GM12878 (cell line): Measurements from ENCODE around the gene GPAT3. TPM values are rescaled to one million over a fixed set of nuclear protein-coding genes. Genes with fewer than 3 reads are reported as not detected.

Experiments
- ATAC-seq: fragments of 200-7000 bp; cut with Tn5 transposase; 3 replicates; pipeline ENCODE4 v1.9.1; 2020; ENCODE audit warnings: mild to moderate bottlenecking, moderate library complexity
- BruUV-seq: library from RNA; stranded (reverse); fragments of 400-500 nt; replicated peaks from 2 replicates; lab custom pipeline; 2021; lab: Mats Ljungman, UMichigan
- CTCF ChIA-PET: fragments of 300-600 bp; sonication (Branson Sonifier 250); formaldehyde crosslinking; extraction: SDS; loops from one replicate; lab custom pipeline; 2021; ENCODE audit warnings: inconsistent platforms; lab: Yijun Ruan, JAX
- POLR2A ChIA-PET: fragments of 350-600 bp; formaldehyde crosslinking; extraction: SDS; loops from one replicate; lab custom pipeline; 2021; ENCODE audit warnings: inconsistent platforms; lab: Charles Lee
- RAD21 ChIA-PET: fragments of 300-600 bp; sonication (Branson Sonifier 250); formaldehyde crosslinking; loops from one replicate; lab custom pipeline; 2023; ENCODE audit warnings: antibody characterized with exemption; ENCODE audit not compliant: unreplicated experiment; lab: Charles Lee
- SMC1A ChIA-PET: fragments of 300-600 bp; sonication (Branson Sonifier 250); formaldehyde crosslinking; loops from one replicate; lab custom pipeline; 2023; ENCODE audit not compliant: unreplicated experiment, uncharacterized antibody; lab: Charles Lee
- DNase-seq: peaks from one replicate; pipeline ENCODE4 v3.0.0-alpha.2; 2011; ENCODE audit warnings: low read depth, low spot score
- FAIRE-seq: peaks from 3 replicates; lab custom pipeline; 2011; peaks lifted over from hg19 to GRCh38; lab: Jason Lieb, UNC
- H2AFZ ChIP-seq: 2 replicates; pipeline ENCODE4 v1.6.0; 2011; ENCODE audit warnings: low read depth, low read length, control low read depth; ENCODE audit not compliant: control insufficient read depth
- H3K27ac ChIP-seq: 2 replicates; pipeline ENCODE4 v1.5.1; 2011; ENCODE audit warnings: control low read depth; ENCODE audit not compliant: control insufficient read depth, insufficient read depth
- H3K27me3 ChIP-seq, 2 experiments: replicated peaks in 1 of 2; 2 replicates each; pipeline versions ENCODE4 v1.6.0 to v1.6.1; 2011; ENCODE audit warnings: low read length in 1 of 2; ENCODE audit not compliant: control insufficient read depth in 2 of 2, insufficient read depth in 2 of 2
- H3K36me3 ChIP-seq, 2 experiments: 2 replicates each; pipeline ENCODE4 v1.5.1; 2011; ENCODE audit warnings: low read length in 1 of 2; ENCODE audit not compliant: control insufficient read depth in 2 of 2, insufficient read depth in 2 of 2
- H3K4me1 ChIP-seq: 2 replicates; pipeline ENCODE4 v1.6.1; 2011; ENCODE audit warnings: mild to moderate bottlenecking, low read length, moderate library complexity, mixed read lengths; ENCODE audit not compliant: control insufficient read depth, insufficient read depth
- H3K4me2 ChIP-seq: 2 replicates; pipeline ENCODE4 v1.6.0; 2011; ENCODE audit warnings: control low read depth; ENCODE audit not compliant: control insufficient read depth, insufficient read depth
- H3K4me3 ChIP-seq: fragments of 200-600 bp; sonication (generic); 2 replicates; pipeline ENCODE4 v1.5.1; 2016
- H3K79me2 ChIP-seq: 2 replicates; pipeline ENCODE4 v1.6.0; 2011; ENCODE audit warnings: low read length; ENCODE audit not compliant: control insufficient read depth, insufficient read depth
- H3K9ac ChIP-seq: 2 replicates; pipeline ENCODE4 v1.8.0; 2011; ENCODE audit warnings: low read length, control low read depth, mixed read lengths; ENCODE audit not compliant: control insufficient read depth, insufficient read depth
- H3K9me3 ChIP-seq: replicated peaks from 3 replicates; pipeline ENCODE4 v1.5.1; 2011; ENCODE audit warnings: mild to moderate bottlenecking, low read length; ENCODE audit not compliant: control insufficient read depth, insufficient read depth
- H4K20me1 ChIP-seq: 2 replicates; pipeline ENCODE4 v1.6.0; 2011; ENCODE audit not compliant: control insufficient read depth, insufficient read depth
- CREM ChIP-seq: IDR thresholded peaks from 2 replicates; pipeline ENCODE4 v1.6.1; 2014; ENCODE audit warnings: antibody characterized with exemption, low read depth
- GABPA ChIP-seq: IDR thresholded peaks from 2 replicates; pipeline ENCODE4 v1.6.1; 2014; ENCODE audit warnings: antibody characterized with exemption, low read depth, mild to moderate bottlenecking, inconsistent platforms
- MEF2A ChIP-seq: IDR thresholded peaks from 2 replicates; pipeline ENCODE4 v1.6.1; 2011; ENCODE audit warnings: low read depth, mild to moderate bottlenecking, low read length, moderate library complexity; ENCODE audit not compliant: insufficient read depth
- MEF2B ChIP-seq: fragments of 450-650 bp; IDR thresholded peaks from 2 replicates; pipeline ENCODE4 v1.6.1; 2018; ENCODE audit warnings: mild to moderate bottlenecking, moderate library complexity; ENCODE audit not compliant: partially characterized antibody, poor library complexity, severe bottlenecking
- MLLT1 ChIP-seq: fragments of 450-650 bp; IDR thresholded peaks from 2 replicates; pipeline ENCODE4 v1.6.1; 2016; ENCODE audit warnings: mild to moderate bottlenecking
- MTA2 ChIP-seq: fragments of 450-650 bp; IDR thresholded peaks from 2 replicates; pipeline ENCODE4 v1.6.1; 2016; ENCODE audit warnings: low read depth, mild to moderate bottlenecking, moderate library complexity
- NFIC ChIP-seq: IDR thresholded peaks from 2 replicates; pipeline ENCODE4 v1.6.1; 2012; ENCODE audit warnings: low read depth, mild to moderate bottlenecking, inconsistent platforms, low read length, moderate library complexity
- PBX3 ChIP-seq: IDR thresholded peaks from 2 replicates; pipeline ENCODE4 v1.6.1; 2011; ENCODE audit warnings: mild to moderate bottlenecking, low read depth, low read length, moderate library complexity; ENCODE audit not compliant: insufficient replicate concordance
- POLR2AphosphoS2 ChIP-seq: IDR thresholded peaks from 2 replicates; pipeline ENCODE4 v1.6.1; 2011; ENCODE audit warnings: low read depth, mild to moderate bottlenecking, low read length, improper control_type of control experiment, moderate library complexity
- SRF ChIP-seq, 2 experiments: IDR thresholded peaks; 2 replicates each; pipeline ENCODE4 v1.6.1; 2011; ENCODE audit warnings: low read depth in 2 of 2, low read length in 2 of 2, mild to moderate bottlenecking in 1 of 2, moderate library complexity in 1 of 2
- ZBTB33 ChIP-seq: fragments of 450-650 bp; IDR thresholded peaks from 2 replicates; pipeline ENCODE4 v1.6.1; 2017; ENCODE audit warnings: mild to moderate bottlenecking
- ZNF592 ChIP-seq: fragments of 450-650 bp; IDR thresholded peaks from 2 replicates; pipeline ENCODE4 v1.6.1; 2017; ENCODE audit warnings: mild to moderate bottlenecking, moderate library complexity
- WGBS: methylation state at CpG from one replicate; pipeline ENCODE4 v1.1.6; 2016; ENCODE audit warnings: low lambda C conversion rate; ENCODE audit not compliant: insufficient replicate concordance, insufficient coverage; ENCODE audit errors: missing lambda C conversion rate; 5-methylcytosine and 5-hydroxymethylcytosine counted together
- in situ Hi-C: fragments of 300-500 bp; cut with MboI; formaldehyde crosslinking; loops from 9 replicates; pipeline ENCODE4 v1.14.3; 2018; ENCODE audit warnings: mixed read lengths
- intact Hi-C: fragments of 100-400 bp; cut with micrococcal nuclease; formaldehyde crosslinking; loops from one replicate; pipeline ENCODE4 v1.14.2; 2022; ENCODE audit not compliant: unreplicated experiment
- polyA plus RNA-seq, 11 experiments: library from polyadenylated mRNA; depleted of rRNA in 4 of 11; unstranded in 6 of 11; stranded (reverse) in 5 of 11; fragments of >200 nt; fragmentation: Nextera tagmentation in 4 of 11; fragmentation: Illumina TruSeq in 1 of 11; extraction: Ambion mirVana in 4 of 11; extraction: Trizol in 1 of 11; gene quantifications; 1 replicate in 1 of 11; 2 replicates in 10 of 11; pipeline versions ENCODE4 v1.2.1 to v1.2.3, GENCODE V29; 2011 to 2016; ENCODE audit warnings: inconsistent platforms in 2 of 11, missing spikeins in 2 of 11, low read depth in 1 of 11
- total RNA-seq, 4 experiments: library from RNA; depleted of rRNA in 3 of 4; stranded (reverse); fragments of >200 nt in 3 of 4; fragmentation: Illumina TruSeq in 1 of 4; extraction: Trizol in 1 of 4; gene quantifications; 2 replicates each; pipeline versions ENCODE4 v1.2.1 to v1.2.3, GENCODE V29; 2013 to 2021
- TF ChIP-seq, protein P1 (sequence below), 3 experiments: IDR thresholded peaks in 2 of 3; conservative IDR thresholded peaks in 1 of 3; 2 replicates each; pipeline ENCODE4 v1.5.1; 2011; ENCODE audit warnings: low read depth in 3 of 3, low read length in 3 of 3, mild to moderate bottlenecking in 3 of 3, control low read depth in 2 of 3, moderate library complexity in 2 of 3, inconsistent platforms in 1 of 3, mixed read lengths in 1 of 3; ENCODE audit not compliant: control insufficient read depth in 2 of 3, insufficient read depth in 1 of 3; ENCODE audit errors: extremely low read depth in 1 of 3

The GPAT3 gene
- total and polyA plus RNA-seq, 10 of the 15 experiments (the other 5 are each of a cell fraction or from before 2014, with no cell fraction given), result 0.26 to 1.1 (median 0.52) TPM

DNA sequence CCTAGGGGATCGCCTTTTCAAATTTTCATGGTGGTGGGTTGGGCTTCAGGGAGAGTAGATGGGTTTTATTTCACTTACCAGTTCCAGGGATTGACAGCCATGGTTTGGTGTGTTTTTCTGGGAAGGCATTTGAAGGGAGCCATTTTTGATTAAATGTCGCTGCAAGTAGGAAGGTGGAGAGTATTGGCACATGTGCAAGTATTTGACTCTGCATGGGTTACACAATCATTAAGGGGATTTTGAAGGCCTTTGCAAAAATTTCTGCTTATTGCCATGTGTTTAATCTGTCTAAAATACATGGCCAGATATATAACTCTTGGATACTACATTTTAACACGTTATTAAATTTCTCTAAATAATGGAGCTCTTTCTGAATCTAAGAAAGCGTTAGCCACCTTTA lies 55.1 kb downstream of the GPAT3 start:
- DNase-seq (no peak), FAIRE-seq (no peak), ATAC-seq (no peak)
- no peaks in the 10 kb centered on the region for H3K27me3 ChIP-seq
- no peak overlapping the region for H3K9ac ChIP-seq
- SMC1A ChIA-PET, result interaction anchor here (0.7 kb wide), 1 partner anchor 1056 kb away, joined by 4 read pairs; no protein-coding TSS in a partner anchor
- BruUV-seq, result no TSS peak
- WGBS, result 87% methylated on average over 4 of the region's 4 CpGs
- H3K4me3 ChIP-seq, result no peak overlapping the region
- in situ Hi-C loops, result no loop called here
- H3K4me2 ChIP-seq, result no peak overlapping the region
- RAD21 ChIA-PET, result no interaction called here
- TF ChIP-seq, protein P1, sequence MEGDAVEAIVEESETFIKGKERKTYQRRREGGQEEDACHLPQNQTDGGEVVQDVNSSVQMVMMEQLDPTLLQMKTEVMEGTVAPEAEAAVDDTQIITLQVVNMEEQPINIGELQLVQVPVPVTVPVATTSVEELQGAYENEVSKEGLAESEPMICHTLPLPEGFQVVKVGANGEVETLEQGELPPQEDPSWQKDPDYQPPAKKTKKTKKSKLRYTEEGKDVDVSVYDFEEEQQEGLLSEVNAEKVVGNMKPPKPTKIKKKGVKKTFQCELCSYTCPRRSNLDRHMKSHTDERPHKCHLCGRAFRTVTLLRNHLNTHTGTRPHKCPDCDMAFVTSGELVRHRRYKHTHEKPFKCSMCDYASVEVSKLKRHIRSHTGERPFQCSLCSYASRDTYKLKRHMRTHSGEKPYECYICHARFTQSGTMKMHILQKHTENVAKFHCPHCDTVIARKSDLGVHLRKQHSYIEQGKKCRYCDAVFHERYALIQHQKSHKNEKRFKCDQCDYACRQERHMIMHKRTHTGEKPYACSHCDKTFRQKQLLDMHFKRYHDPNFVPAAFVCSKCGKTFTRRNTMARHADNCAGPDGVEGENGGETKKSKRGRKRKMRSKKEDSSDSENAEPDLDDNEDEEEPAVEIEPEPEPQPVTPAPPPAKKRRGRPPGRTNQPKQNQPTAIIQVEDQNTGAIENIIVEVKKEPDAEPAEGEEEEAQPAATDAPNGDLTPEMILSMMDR (IDR thresholded peaks at IDR 0.05 in 2 of 3, conservative IDR thresholded peaks at IDR 0.05 in 1 of 3; ENCODE audit: control insufficient read depth in 2 of 3, extremely low read depth in 1 of 3, insufficient read depth in 1 of 3, low read depth in 3 of 3, low read length in 3 of 3), result no peak
- TF ChIP-seq MEF2B (no peak), SRF (IDR thresholded peaks at IDR 0.05; ENCODE audit: low read depth in 2 of 2, low read length in 2 of 2) (no peak), GABPA (no peak), PBX3 (no peak), MTA2 (no peak), CREM (no peak), ZBTB33 (no peak), POLR2AphosphoS2 (no peak), ZNF592 (no peak), NFIC (no peak), MLLT1 (no peak), MEF2A (no peak)
- no peak overlapping the region for H2AFZ ChIP-seq
- no peaks in the 10 kb centered on the region for H3K4me1 ChIP-seq
- H3K36me3 ChIP-seq, result no peaks in the 10 kb centered on the region
- no peaks in the 10 kb centered on the region; the same call in 2 of the 3 replicates for H3K9me3 ChIP-seq
- H3K79me2 ChIP-seq, result no peaks in the 10 kb centered on the region
- no peak overlapping the region for H3K27ac ChIP-seq
- POLR2A ChIA-PET, result no interaction called here
- intact Hi-C loops, result no loop called here
- CTCF ChIA-PET, result interaction anchor here (1.2 kb wide), 1 partner anchor 9 kb away, joined by 4 read pairs; no protein-coding TSS in a partner anchor
- no peaks in the 10 kb centered on the region for H4K20me1 ChIP-seq
